PC-3 (cell line): Measurements from ENCODE around the gene PRELID1. TPM values are rescaled to one million over a fixed set of nuclear protein-coding genes. Genes with fewer than 3 reads are reported as not detected.

Source experiments
- ATAC-seq: fragments of 200-7000 bp; cut with Tn5 transposase; 2 replicates; pipeline ENCODE4 v1.9.1; 2020; ENCODE audit warnings: mild to moderate bottlenecking, moderate library complexity
- BruUV-seq: library from RNA; stranded (reverse); fragments of 400-500 nt; replicated peaks from 2 replicates; lab custom pipeline; 2021; lab: Mats Ljungman, UMichigan
- CTCF ChIA-PET: fragments of 300-600 bp; sonication (Branson Sonifier 250); formaldehyde crosslinking; loops from one replicate; lab custom pipeline; 2022; ENCODE audit warnings: antibody characterized with exemption; lab: Charles Lee
- POLR2A ChIA-PET: fragments of 300-600 bp; sonication (Branson Sonifier 250); formaldehyde crosslinking; loops from one replicate; lab custom pipeline; 2022; ENCODE audit warnings: antibody characterized with exemption; ENCODE audit not compliant: unreplicated experiment; lab: Charles Lee
- DNase-seq: peaks from one replicate; pipeline ENCODE4 v3.0.0-alpha.2; 2015
- H2AFZ ChIP-seq: fragments of 300-600 bp; sonication (generic); 2 replicates; pipeline ENCODE4 v1.6.0; 2016; ENCODE audit warnings: antibody characterized with exemption, low read length
- H3F3A ChIP-seq: fragments of 300-600 bp; sonication (generic); one replicate; pipeline ENCODE4 v1.6.0; 2017; ENCODE audit warnings: antibody characterized with exemption, low read length, control low read depth, mild to moderate bottlenecking; ENCODE audit not compliant: unreplicated experiment
- H3K27ac ChIP-seq: fragments of 300-600 bp; sonication (generic); 2 replicates; pipeline ENCODE4 v1.5.1; 2016; ENCODE audit warnings: mild to moderate bottlenecking, low read length
- H3K27me3 ChIP-seq: fragments of 300-600 bp; sonication (generic); 2 replicates; pipeline ENCODE4 v1.6.1; 2016; ENCODE audit warnings: low read length, mixed read lengths
- H3K36me3 ChIP-seq: fragments of 300-600 bp; sonication (generic); 2 replicates; pipeline ENCODE4 v1.6.1; 2016; ENCODE audit warnings: low read depth, mixed run types, low read length, mixed read lengths
- H3K4me1 ChIP-seq: fragments of 300-600 bp; sonication (generic); 2 replicates; pipeline ENCODE4 v1.5.1; 2016; ENCODE audit warnings: low read length; ENCODE audit not compliant: insufficient read depth
- H3K4me2 ChIP-seq: fragments of 300-600 bp; sonication (generic); 2 replicates; pipeline ENCODE4 v1.6.0; 2016; ENCODE audit warnings: low read length
- H3K4me3 ChIP-seq: fragments of 300-600 bp; sonication (generic); 2 replicates; pipeline ENCODE4 v1.5.1; 2016; ENCODE audit warnings: mild to moderate bottlenecking, low read length, mixed read lengths
- H3K79me2 ChIP-seq: fragments of 300-600 bp; sonication (generic); 2 replicates; pipeline ENCODE4 v1.6.1; 2017; ENCODE audit warnings: low read length, mixed read lengths
- H3K9ac ChIP-seq: fragments of 300-600 bp; sonication (generic); 2 replicates; pipeline ENCODE4 v1.6.0; 2016; ENCODE audit warnings: mild to moderate bottlenecking, low read length
- H3K9me2 ChIP-seq: fragments of 300-600 bp; sonication (generic); replicated peaks from 2 replicates; pipeline ENCODE4 v1.6.1; 2016; ENCODE audit warnings: mixed run types, low read length, mixed read lengths
- H3K9me3 ChIP-seq: fragments of 300-600 bp; sonication (generic); 2 replicates; pipeline ENCODE4 v1.6.1; 2016; ENCODE audit warnings: low read length, mixed read lengths
- H4K20me1 ChIP-seq: fragments of 300-600 bp; sonication (generic); 2 replicates; pipeline ENCODE4 v1.6.1; 2016; ENCODE audit warnings: low read length, mixed read lengths
- CTCF ChIP-seq: fragments of 300-600 bp; sonication (generic); conservative IDR thresholded peaks from 2 replicates; pipeline ENCODE4 v1.5.1; 2017; ENCODE audit warnings: antibody characterized with exemption, low read depth, mild to moderate bottlenecking, low read length
- EZH2 ChIP-seq: fragments of 300-600 bp; sonication (generic); IDR thresholded peaks from one replicate; pipeline ENCODE4 v1.6.1; 2017; ENCODE audit warnings: antibody characterized with exemption, mild to moderate bottlenecking, low read length; ENCODE audit not compliant: unreplicated experiment
- EZH2phosphoT487 ChIP-seq: fragments of 300-600 bp; sonication (generic); IDR thresholded peaks from 2 replicates; pipeline ENCODE4 v1.6.1; 2018; ENCODE audit warnings: mild to moderate bottlenecking, antibody characterized with exemption, low read length, borderline replicate concordance
- intact Hi-C: fragments of 100-400 bp; cut with micrococcal nuclease; formaldehyde crosslinking; loops from 2 replicates; pipeline ENCODE4 v1.9.0; 2023
- total RNA-seq: library from RNA; depleted of rRNA; stranded (reverse); fragments of >200 nt; gene quantifications from 2 replicates; pipeline ENCODE4 v1.2.3, GENCODE V29; 2014

PRELID1 gene
- total RNA-seq, 1 experiment from 2014 or later = 505 TPM

GRCh38 chr5:177295924-177296323, 7.7 kb upstream of the PRELID1 start:
- no peak overlapping the region for H3K9ac ChIP-seq
- no peak for TF ChIP-seq EZH2phosphoT487
- no peak for TF ChIP-seq CTCF
- no peak for TF ChIP-seq EZH2
- DNase-seq = no peak
- H3K27me3 ChIP-seq = no peaks in the 10 kb centered on the region
- H3K9me3 ChIP-seq = no peaks in the 10 kb centered on the region
- POLR2A ChIA-PET = no interaction called here
- peaks cover 45% of the 10 kb centered on the region for H3K36me3 ChIP-seq
- H4K20me1 ChIP-seq = no peaks in the 10 kb centered on the region
- H3K9me2 ChIP-seq = no peaks in the 10 kb centered on the region
- no peak overlapping the region for H3K4me2 ChIP-seq
- no peak overlapping the region for H3K27ac ChIP-seq
- H3F3A ChIP-seq = peaks cover 8% of the 10 kb centered on the region
- H3K4me3 ChIP-seq = no peak overlapping the region
- intact Hi-C loops = no loop called here
- peaks cover 18% of the 10 kb centered on the region for H3K4me1 ChIP-seq
- no peak overlapping the region for H2AFZ ChIP-seq
- BruUV-seq = no TSS peak
- CTCF ChIA-PET = no interaction called here
- ATAC-seq = no peak
- no peaks in the 10 kb centered on the region for H3K79me2 ChIP-seq

GRCh38 chr5:177296581-177296980, 7.0 kb upstream of the PRELID1 start:
- Histone ChIP-seq H3K36me3 (peaks cover 41% of the 10 kb centered on the region), H3K9me2 (no peaks in the 10 kb centered on the region), H3K4me2 (no peak overlapping the region), H3K79me2 (no peaks in the 10 kb centered on the region), H3K9ac (no peak overlapping the region), H3K4me3 (no peak overlapping the region), H3K27ac (no peak overlapping the region), H3K27me3 (no peaks in the 10 kb centered on the region), H3F3A (peaks cover 14% of the 10 kb centered on the region), H3K4me1 (peaks cover 25% of the 10 kb centered on the region), H4K20me1 (0 out of 2 replicates have a peak, but pooled peaks cover 3% of the 10 kb centered on the region), H2AFZ (no peak overlapping the region), H3K9me3 (no peaks in the 10 kb centered on the region)
- intact Hi-C loops = no loop called here
- CTCF ChIA-PET = no interaction called here
- no peak for DNase-seq
- BruUV-seq = no TSS peak
- no peak for TF ChIP-seq CTCF
- TF ChIP-seq EZH2phosphoT487 = no peak
- TF ChIP-seq EZH2 = no peak
- ATAC-seq = no peak
- POLR2A ChIA-PET = no interaction called here

- CTCF ChIA-PET = no interaction called here
- H3K9me2 ChIP-seq = no peaks in the 10 kb centered on the region
These were observed 5.7 kb upstream of the PRELID1 start for GRCh38 chr5:177297922-177298321.

More at GRCh38 chr5:177297922-177298321, 5.7 kb upstream of the PRELID1 start:
- BruUV-seq = no TSS peak
- POLR2A ChIA-PET = no interaction called here
- DNase-seq (no peak), ATAC-seq (no peak)
- Histone ChIP-seq H3K4me3 (no peak overlapping the region), H2AFZ (no peak overlapping the region), H3K9me3 (no peaks in the 10 kb centered on the region), H3K27ac (no peak overlapping the region), H3K36me3 (peaks cover 28% of the 10 kb centered on the region), H3K79me2 (peaks cover 8% of the 10 kb centered on the region), H3K4me2 (no peak overlapping the region), H3F3A (peaks cover 19% of the 10 kb centered on the region), H3K4me1 (peaks cover 36% of the 10 kb centered on the region), H3K9ac (no peak overlapping the region), H3K27me3 (no peaks in the 10 kb centered on the region), H4K20me1 (0 out of 2 replicates have a peak, but pooled peaks cover 8% of the 10 kb centered on the region)
- TF ChIP-seq CTCF (no peak), EZH2 (no peak), EZH2phosphoT487 (no peak)
- intact Hi-C loops = no loop called here
